Measurements from ENCODE around the gene CMPK1. TPM values are rescaled to one million over a fixed set of nuclear protein-coding genes. Genes with fewer than 3 reads are reported as not detected.
"Not testable (repeated sequence)": the region's sequence is repeated elsewhere in the genome, so short reads cannot be mapped to it uniquely, and the experiment has no call there.

The CMPK1 gene
- total and polyA plus RNA-seq, 2 experiments from 2014 or later = 141 to 146 TPM

- H2AFZ ChIP-seq = no peak overlapping the region
- no peak overlapping the region for H3K9ac ChIP-seq
- peaks cover 14% of the 10 kb centered on the region; the same call in 1 of the 2 replicates for H3K36me3 ChIP-seq (ENCODE audit: low read depth)
- H3K4me2 ChIP-seq (ENCODE audit: unreplicated experiment) = no peak overlapping the region
- WGBS, 2 experiments (ENCODE audit: low coverage in 1 of 2, low lambda C conversion rate in 2 of 2, missing lambda C conversion rate in 2 of 2) = 89 to 91% methylated on average over 2 of the region's 2 CpGs
- DNase-seq = no peak
- TF ChIP-seq EZH2 (IDR thresholded peaks at IDR 0.05; ENCODE audit: insufficient read depth, poor library complexity, severe bottlenecking) (no peak), EZH2phosphoT487 (IDR thresholded peaks at IDR 0.05; ENCODE audit: insufficient read depth, low read depth) (no peak)
- no peaks in the 10 kb centered on the region for H3K4me1 ChIP-seq (ENCODE audit: insufficient read depth)
- H3F3A ChIP-seq (ENCODE audit: insufficient read depth) = no peaks in the 10 kb centered on the region
- no peaks in the 10 kb centered on the region for H3K9me3 ChIP-seq (ENCODE audit: low read depth)
- no peaks in the 10 kb centered on the region for H3K27me3 ChIP-seq (replicated peaks; ENCODE audit: insufficient read depth)
- no peak overlapping the region for H3K27ac ChIP-seq
- no peak overlapping the region for H3K4me3 ChIP-seq
- H3K79me2 ChIP-seq (ENCODE audit: insufficient read depth) = peaks cover 15% of the 10 kb centered on the region; the same call in 1 of the 2 replicates
- in situ Hi-C loops (cut with MboI) = no loop called here
- no peaks in the 10 kb centered on the region for H3K9me2 ChIP-seq (ENCODE audit: insufficient read depth)
- H4K20me1 ChIP-seq (ENCODE audit: insufficient read depth) = no peaks in the 10 kb centered on the region
Observed at GRCh38 chr1:47302472-47302871, 31.1 kb upstream of the CMPK1 start.

- H2AFZ ChIP-seq = no peak overlapping the region
- no peak for TF ChIP-seq EZH2 (IDR thresholded peaks at IDR 0.05; ENCODE audit: insufficient read depth, poor library complexity, severe bottlenecking)
- TF ChIP-seq EZH2phosphoT487 (IDR thresholded peaks at IDR 0.05; ENCODE audit: insufficient read depth, low read depth) = no peak
- peaks cover 6% of the 10 kb centered on the region for H3F3A ChIP-seq (ENCODE audit: insufficient read depth)
- 87 to 89% methylated on average over 4 of the region's 4 CpGs for WGBS, 2 experiments (ENCODE audit: low coverage in 1 of 2, low lambda C conversion rate in 2 of 2, missing lambda C conversion rate in 2 of 2)
- H3K9me2 ChIP-seq (ENCODE audit: insufficient read depth) = no peaks in the 10 kb centered on the region
- H3K27ac ChIP-seq = no peak overlapping the region
- no peak overlapping the region for H3K4me3 ChIP-seq
- in situ Hi-C loops (cut with MboI) = no loop called here
- no peak overlapping the region for H3K9ac ChIP-seq
- H3K36me3 ChIP-seq (ENCODE audit: low read depth) = peaks cover 13% of the 10 kb centered on the region
- no peak for DNase-seq
- H3K4me1 ChIP-seq (ENCODE audit: insufficient read depth) = peaks cover 7% of the 10 kb centered on the region
- H3K79me2 ChIP-seq (ENCODE audit: insufficient read depth) = peaks cover 71% of the 10 kb centered on the region
- H3K4me2 ChIP-seq (ENCODE audit: unreplicated experiment) = no peak overlapping the region
- no peaks in the 10 kb centered on the region for H4K20me1 ChIP-seq (ENCODE audit: insufficient read depth)
- H3K9me3 ChIP-seq (ENCODE audit: low read depth) = no peaks in the 10 kb centered on the region
- no peaks in the 10 kb centered on the region for H3K27me3 ChIP-seq (replicated peaks; ENCODE audit: insufficient read depth)
Observed at GRCh38 chr1:47309427-47309826, 24.2 kb upstream of the CMPK1 start.

GRCh38 chr1:47313915-47314664 lies 19.5 kb upstream of the CMPK1 start, which contains the start of gene STIL:
Gene STIL, minus strand, starts transcription at chr1:47314147. Its CDS starts 3,828 bp downstream, at chr1:47310319.
- H3F3A ChIP-seq (ENCODE audit: insufficient read depth) = peaks cover 30% of the 10 kb centered on the region
- peak; percentile 100 for DNase-seq
- H3K4me2 ChIP-seq (ENCODE audit: unreplicated experiment) = peak within 1 kb of the TSS; percentile 88
- no peaks in the 10 kb centered on the region for H3K9me3 ChIP-seq (ENCODE audit: low read depth)
- H3K36me3 ChIP-seq (ENCODE audit: low read depth) = peaks cover 11% of the 10 kb centered on the region
- peaks cover 25% of the 10 kb centered on the region for H3K4me1 ChIP-seq (ENCODE audit: insufficient read depth)
- peaks cover 41% of the 10 kb centered on the region for H3K79me2 ChIP-seq (ENCODE audit: insufficient read depth)
- H4K20me1 ChIP-seq (ENCODE audit: insufficient read depth) = no peaks in the 10 kb centered on the region
- peak within 1 kb of the TSS; percentile 93 for H3K4me3 ChIP-seq
- peak within 1 kb of the TSS; percentile 93 for H3K9ac ChIP-seq
- 0 to 1% methylated on average over 52 to 54 of the region's 54 CpGs for WGBS, 2 experiments (ENCODE audit: low coverage in 1 of 2, low lambda C conversion rate in 2 of 2, missing lambda C conversion rate in 2 of 2)
- TF ChIP-seq EZH2 (IDR thresholded peaks at IDR 0.05; ENCODE audit: insufficient read depth, poor library complexity, severe bottlenecking) (no peak), EZH2phosphoT487 (IDR thresholded peaks at IDR 0.05; ENCODE audit: insufficient read depth, low read depth) (no peak)
- peak within 1 kb of the TSS; percentile 90 for H2AFZ ChIP-seq
- no peaks in the 10 kb centered on the region for H3K9me2 ChIP-seq (ENCODE audit: insufficient read depth)
- no peaks in the 10 kb centered on the region for H3K27me3 ChIP-seq (replicated peaks; ENCODE audit: insufficient read depth)
- in situ Hi-C loops (cut with MboI) = no loop called here
- peak within 1 kb of the TSS; percentile 90 for H3K27ac ChIP-seq

GRCh38 chr1:47317841-47318240 lies 15.7 kb upstream of the CMPK1 start:
- peak overlapping the region; percentile 98 for H3K27ac ChIP-seq
- H3K9me2 ChIP-seq (ENCODE audit: insufficient read depth) = no peaks in the 10 kb centered on the region
- no peak overlapping the region for H3K4me3 ChIP-seq
- peak; percentile 98 for DNase-seq
- H3K27me3 ChIP-seq (replicated peaks; ENCODE audit: insufficient read depth) = no peaks in the 10 kb centered on the region
- H3K9me3 ChIP-seq (ENCODE audit: low read depth) = no peaks in the 10 kb centered on the region
- H3F3A ChIP-seq (ENCODE audit: insufficient read depth) = peaks cover 31% of the 10 kb centered on the region
- WGBS, 2 experiments (ENCODE audit: low coverage in 1 of 2, low lambda C conversion rate in 2 of 2, missing lambda C conversion rate in 2 of 2) = 0 to 10% methylated on average over 1 of the region's 1 CpG
- peak overlapping the region; percentile 81 for H2AFZ ChIP-seq
- in situ Hi-C loops (cut with MboI) = no loop called here
- H3K79me2 ChIP-seq (ENCODE audit: insufficient read depth) = peaks cover 3% of the 10 kb centered on the region
- H3K4me2 ChIP-seq (ENCODE audit: unreplicated experiment) = peak overlapping the region; percentile 52
- TF ChIP-seq EZH2 (IDR thresholded peaks at IDR 0.05; ENCODE audit: insufficient read depth, poor library complexity, severe bottlenecking) = no peak
- TF ChIP-seq EZH2phosphoT487 (IDR thresholded peaks at IDR 0.05; ENCODE audit: insufficient read depth, low read depth) = no peak
- H3K9ac ChIP-seq = peak overlapping the region; percentile 74
- H3K36me3 ChIP-seq (ENCODE audit: low read depth) = no peaks in the 10 kb centered on the region
- no peaks in the 10 kb centered on the region for H4K20me1 ChIP-seq (ENCODE audit: insufficient read depth)
- H3K4me1 ChIP-seq (ENCODE audit: insufficient read depth) = peaks cover 19% of the 10 kb centered on the region

- H3K9me3 ChIP-seq (ENCODE audit: low read depth); H3K4me2 ChIP-seq (ENCODE audit: unreplicated experiment); in situ Hi-C loops (cut with MboI); H3K27ac ChIP-seq; H3K9ac ChIP-seq; H4K20me1 ChIP-seq (ENCODE audit: insufficient read depth); DNase-seq; H3K4me3 ChIP-seq; H3K9me2 ChIP-seq (ENCODE audit: insufficient read depth); H2AFZ ChIP-seq; H3K79me2 ChIP-seq (ENCODE audit: insufficient read depth); H3K36me3 ChIP-seq (ENCODE audit: low read depth); H3K27me3 ChIP-seq (replicated peaks; ENCODE audit: insufficient read depth): not testable (repeated sequence)
- WGBS, 2 experiments (ENCODE audit: low coverage in 1 of 2, low lambda C conversion rate in 2 of 2, missing lambda C conversion rate in 2 of 2) = 91 to 93% methylated on average over 14 of the region's 14 CpGs
- peaks cover 18% of the 10 kb centered on the region for H3K4me1 ChIP-seq (ENCODE audit: insufficient read depth)
- peaks cover 24% of the 10 kb centered on the region for H3F3A ChIP-seq (ENCODE audit: insufficient read depth)
Observed at GRCh38 chr1:47319968-47320367, 13.6 kb upstream of the CMPK1 start.
